NCI-H2107 treated with DMSO at 0.1 percent for 48 hours (cell line): Measurements from ENCODE around the gene UMPS.
A peak's percentile ranks its signal among the peaks of the same experiment; 100 is the strongest.

ENCODE experiments used
- DNase-seq: peaks from one replicate; lab custom pipeline; 2025; ENCODE audit not compliant: unreplicated experiment; lab: John Stamatoyannopoulos, UW

The UMPS gene

DNA sequence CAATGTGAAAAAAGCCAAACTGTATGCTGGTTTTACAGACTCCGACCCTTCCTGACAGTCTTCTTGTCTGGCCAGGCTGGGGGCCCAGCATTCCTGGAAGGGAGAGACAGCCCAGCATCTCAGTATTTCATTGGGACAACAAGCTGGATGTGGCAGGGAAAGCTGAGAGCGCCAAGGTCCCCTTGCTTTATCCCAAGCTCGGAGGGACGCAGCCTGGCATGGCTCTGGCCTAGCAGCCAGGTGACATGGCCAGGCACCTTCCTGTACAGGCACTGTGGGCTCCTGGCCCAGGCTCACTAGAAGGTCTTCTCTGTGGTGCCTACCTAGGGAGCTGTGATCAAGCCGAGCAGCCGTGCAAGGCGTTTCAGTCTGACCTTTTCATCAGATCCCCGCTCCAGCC lies 33.0 kb downstream of the UMPS start:
- no peak for DNase-seq

DNA sequence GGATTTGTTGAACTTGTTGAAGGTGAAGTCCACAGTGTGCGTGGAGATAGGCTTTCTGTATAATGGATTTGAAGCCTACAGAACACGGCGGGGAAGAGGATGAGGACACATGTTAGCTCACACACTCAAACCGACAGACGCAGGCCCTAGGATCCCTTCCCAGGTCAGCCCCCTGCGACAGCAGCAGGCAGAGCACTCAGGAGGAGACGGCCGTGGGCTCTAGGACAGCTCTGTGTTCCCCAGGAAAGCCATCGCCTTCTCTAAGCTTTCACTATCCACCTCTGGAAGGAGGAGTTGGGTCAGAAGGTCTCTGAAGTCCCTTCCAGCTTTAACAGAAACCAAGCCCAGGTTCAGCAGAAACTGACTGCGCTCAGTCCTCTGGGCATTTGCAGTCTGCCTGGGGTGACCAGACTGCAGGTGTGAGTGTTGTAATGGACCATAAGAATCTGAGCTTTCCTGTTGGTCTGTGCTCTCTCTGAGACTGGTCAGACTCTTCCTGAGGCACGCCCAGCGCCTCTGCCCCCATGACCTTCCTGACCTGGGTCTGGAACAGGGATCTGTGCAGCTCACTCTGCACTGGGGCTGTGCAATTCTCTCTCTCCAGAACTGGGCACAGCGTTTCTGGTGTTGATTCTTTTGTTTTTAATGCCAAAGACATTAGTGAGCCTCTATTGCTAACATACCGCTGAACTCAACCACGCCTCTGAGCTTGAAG lies 33.5 kb downstream of the UMPS start:
- DNase-seq: no peak

DNA sequence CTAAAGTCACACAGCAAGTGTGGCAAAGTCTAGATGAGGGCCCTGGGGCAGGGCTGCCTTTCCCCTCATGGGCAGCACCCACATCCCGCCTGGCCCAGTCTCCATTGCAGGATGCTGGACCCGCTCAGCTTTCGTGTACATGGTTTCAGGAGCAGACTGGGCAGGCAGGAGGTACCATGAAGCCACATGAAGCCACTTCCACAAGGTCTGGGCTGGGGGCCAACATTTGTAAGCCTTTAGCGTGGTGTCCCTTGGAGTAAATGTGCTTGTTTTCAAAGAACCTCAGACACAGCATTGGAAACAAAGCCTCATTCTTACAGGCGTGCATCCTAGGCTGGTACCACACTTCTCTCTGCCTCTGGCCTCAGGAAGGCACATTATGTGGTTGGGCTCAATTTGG lies 34.5 kb downstream of the UMPS start:
- DNase-seq: no peak

DNA sequence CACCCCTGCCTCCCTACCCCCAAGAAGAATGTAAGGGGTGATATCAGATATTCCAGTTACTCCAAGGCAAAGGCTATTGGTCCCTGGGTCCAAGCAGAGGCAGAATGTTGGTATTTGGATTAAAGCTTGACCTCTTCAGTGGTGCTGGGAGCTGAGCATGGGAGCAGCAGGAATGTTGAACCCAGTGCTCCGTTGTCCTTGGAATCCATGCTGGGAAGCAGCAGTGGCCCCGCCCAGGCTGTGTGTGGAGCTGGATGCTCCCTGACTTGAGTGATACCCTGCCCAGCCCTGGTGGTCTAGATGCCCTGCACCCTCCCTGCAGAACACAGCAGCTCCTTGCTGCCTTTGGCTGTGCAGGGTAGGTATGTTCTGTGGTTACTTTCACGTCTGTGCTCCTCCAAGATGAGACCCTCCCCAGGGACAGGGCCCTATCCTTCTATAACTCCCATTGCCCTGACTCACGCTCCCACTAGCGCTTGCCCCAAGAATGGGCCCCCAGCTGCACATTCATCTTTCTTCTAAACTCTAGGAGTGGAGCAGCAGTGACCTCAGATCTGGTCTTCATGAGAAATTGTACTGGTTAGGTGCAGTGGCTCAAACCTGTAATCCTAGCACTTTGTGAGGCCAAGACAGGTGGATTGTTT lies 35.1 kb downstream of the UMPS start:
- DNase-seq: no peak

DNA sequence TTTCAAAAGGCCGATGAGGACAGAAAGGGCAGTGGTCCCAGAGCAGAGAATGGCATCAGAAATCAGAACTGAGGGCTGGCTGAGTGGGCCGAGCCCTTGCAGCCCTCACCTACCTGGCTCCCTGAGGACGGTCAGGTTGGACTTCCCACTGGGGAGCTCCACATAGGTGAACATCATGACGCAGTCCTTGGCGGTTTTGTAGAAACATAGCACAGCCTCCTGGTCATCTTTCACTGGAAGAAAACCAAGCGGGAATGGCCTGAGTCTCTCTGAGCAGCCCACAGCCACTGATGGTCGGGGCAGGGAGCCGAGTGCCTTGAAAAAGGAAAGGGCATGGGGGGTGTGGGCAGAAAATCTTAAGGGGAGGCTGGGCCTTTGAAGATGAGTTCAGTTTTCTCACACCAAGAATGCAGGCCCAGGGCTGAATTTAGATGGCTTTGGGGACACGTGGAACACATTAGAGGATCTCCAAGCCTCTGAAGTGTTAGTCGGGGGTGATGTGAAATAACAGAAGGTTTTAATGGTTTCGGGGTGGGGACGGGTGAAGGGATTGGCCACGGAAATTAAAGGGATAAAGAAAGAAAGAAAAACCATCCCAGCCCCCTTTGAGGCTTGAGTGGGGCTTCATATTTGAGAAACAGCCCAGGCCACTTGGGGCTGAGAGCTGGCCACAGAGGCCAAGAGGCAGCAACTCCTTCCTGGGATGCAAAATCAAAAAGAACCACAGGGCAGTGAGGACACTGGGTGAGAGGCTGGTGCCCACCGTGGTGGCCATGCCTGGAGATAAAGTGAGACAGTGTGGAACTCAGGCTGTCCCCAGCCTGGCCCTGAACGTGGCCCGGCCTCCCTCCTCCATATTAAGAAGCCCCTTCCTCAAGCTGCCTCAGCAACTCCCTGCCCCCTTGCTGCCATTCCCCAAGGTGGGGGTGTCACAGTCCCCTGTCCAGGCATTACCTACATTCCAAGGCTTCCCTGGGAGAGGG lies 36.2 kb downstream of the UMPS start:
- no peak for DNase-seq

DNA sequence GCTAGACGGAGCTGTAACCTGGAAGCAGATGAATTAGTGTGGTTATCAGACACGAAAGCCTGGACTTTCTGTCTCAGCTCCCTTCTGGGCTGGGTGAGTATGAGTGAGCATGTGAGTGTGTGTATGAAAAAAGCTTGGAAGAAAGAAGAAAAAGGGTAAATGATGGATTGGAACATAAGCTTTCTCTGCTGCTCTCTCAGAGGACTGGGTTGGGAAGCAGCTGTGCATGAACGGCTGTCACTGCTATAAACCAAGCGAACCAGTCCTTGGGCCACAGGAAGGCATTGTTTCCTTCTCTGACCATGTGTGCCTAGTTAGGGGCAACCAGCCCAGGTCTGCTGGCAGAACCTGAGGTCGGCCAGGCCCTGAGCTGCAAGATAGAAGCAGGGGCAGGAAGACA lies 37.0 kb downstream of the UMPS start:
- no peak for DNase-seq

DNA sequence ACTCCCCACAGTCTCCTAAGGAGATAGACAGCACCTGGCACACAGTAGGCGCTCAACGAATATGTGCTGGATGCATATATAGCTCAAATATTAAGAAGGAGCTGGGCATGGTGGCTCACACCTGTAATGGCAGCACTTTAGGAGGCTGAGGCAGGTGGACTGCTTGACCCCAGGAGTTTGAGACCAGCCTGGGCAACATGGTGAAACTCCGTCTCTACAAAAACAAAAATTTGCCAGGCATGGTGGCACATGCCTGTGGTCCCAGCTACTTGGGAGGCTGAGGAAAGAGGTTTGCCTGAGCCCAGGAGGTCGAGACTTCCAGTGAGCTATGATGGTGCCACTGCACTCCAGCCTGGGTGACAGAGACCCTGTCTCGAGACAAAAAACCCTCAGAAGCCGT lies 37.4 kb downstream of the UMPS start:
- DNase-seq: no peak

DNA sequence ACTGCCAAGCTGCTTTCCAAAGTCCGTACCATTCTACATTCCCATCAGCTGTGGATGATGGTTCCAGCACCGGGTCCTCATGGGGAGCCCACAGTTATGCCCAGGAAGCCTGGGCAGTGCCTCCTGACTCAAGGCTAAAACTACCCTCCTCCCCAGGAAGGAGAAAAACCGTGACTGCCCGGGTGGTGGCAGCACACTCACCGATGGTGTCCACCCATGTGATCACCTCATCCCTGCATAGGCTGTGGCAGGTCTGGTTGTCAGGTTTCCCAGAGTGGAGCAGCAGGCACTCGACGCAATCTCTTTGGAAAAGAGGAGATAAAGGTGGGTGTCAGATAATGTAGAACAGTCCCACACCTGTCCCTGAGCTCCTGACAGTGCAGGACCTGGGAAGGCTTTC lies 38.6 kb downstream of the UMPS start:
- DNase-seq: peak; percentile 45

DNA sequence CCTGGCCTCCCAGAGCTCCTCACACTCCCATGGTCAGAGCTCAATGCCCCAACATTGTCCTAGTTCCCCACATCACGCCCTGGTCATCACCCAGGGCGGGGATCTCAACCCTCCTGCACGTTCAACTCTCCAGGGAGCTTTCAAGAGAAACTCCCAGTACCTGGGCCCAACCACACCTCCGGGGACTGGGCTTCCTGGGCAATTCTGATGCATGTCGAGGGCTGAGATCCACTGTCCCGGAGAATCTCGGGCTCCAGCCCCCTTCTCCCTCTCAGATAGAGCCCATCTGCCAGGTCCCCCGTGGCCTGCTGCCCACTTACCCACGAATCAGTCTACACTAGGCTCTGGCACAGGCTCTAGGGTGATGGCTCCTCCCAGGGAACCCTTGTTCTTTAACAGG lies 39.2 kb downstream of the UMPS start:
- no peak for DNase-seq

DNA sequence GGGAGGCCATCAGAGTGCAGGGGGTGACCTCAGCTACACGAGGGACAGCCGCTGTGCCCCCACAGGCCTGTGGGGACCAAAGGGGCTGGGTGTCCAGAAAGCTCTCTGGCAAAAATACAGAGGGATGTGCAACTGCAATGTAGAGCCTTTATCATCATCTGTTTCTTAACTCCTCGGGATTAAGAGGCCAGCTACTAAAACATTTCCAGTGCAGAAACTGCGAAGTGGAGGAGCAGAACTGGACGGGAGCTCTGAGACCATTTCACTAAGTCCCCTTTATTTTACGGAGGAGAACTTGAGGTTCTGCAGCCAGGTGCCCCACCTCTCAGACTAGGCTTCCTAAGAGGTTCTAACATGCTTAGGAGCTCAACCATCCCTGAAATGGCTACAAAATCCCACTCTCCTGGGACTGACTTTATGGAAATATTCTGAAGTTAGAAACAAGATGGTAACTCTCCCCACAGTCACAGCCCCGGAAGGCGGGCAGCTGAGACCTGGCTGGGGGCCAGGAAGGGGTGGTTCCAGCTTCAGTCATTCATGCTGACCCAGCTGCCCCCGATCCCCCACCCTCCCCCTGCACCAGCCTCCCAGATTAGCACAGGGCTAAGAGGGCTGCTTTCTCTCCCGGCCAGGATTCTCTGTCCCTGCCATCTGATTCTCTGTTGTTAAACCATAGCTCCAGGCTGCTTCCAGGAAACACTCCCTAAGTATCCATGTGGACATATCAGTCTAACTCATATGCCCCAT lies 40.3 kb downstream of the UMPS start:
- no peak for DNase-seq

DNA sequence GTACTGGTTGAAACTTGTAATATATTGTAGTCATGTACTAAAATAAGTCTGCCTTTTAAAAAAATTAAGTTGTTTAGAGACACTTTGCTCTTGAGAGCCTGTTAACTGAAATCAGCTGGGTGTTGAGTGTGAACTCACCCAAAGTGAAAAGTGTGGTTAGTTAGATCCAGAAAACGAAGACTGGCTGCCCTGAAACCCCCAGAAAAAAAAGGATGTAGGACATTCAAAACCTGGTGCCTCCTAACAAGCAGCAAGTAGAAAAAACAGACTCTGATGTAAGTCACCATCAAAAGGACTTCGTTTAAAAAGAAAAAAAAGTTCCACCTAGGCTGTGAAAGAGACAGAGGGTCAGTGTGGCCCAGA lies 40.8 kb downstream of the UMPS start:
- no peak for DNase-seq

DNA sequence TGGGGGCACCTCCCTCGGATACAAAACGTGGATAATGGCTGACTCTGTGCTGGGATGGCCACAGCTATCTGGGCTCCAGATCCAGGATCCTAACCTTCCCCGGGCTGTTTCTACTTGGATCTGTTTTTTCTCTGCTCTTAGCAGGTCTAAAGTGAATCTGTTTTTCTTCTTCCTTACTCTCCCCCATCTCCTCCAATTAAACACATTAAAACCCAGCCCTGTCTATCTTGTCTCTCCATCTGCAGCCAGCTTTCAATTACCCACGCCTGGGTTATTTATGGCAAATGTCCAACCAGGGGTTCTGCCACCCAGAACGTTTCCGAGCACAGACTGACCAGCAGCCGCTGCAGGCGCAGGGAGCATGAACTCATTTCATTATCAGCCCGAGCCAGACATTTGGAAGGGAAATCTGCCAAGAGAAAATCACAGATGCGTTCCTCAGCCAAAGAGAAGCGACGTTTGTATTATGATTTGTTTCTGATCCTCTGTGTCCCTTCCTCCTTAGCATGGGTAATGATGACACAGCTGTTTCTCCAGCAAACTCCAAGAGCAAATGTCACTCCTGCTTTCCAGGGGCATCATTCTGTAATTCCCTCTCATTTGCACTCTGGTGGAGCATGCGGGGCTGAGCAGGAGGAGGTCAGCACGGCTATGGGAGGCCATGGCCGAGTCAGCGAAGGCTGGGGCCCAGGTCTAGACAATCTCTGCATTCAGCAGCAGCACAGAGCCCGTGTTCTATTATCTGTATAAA lies 42.0 kb downstream of the UMPS start:
- no peak for DNase-seq

DNA sequence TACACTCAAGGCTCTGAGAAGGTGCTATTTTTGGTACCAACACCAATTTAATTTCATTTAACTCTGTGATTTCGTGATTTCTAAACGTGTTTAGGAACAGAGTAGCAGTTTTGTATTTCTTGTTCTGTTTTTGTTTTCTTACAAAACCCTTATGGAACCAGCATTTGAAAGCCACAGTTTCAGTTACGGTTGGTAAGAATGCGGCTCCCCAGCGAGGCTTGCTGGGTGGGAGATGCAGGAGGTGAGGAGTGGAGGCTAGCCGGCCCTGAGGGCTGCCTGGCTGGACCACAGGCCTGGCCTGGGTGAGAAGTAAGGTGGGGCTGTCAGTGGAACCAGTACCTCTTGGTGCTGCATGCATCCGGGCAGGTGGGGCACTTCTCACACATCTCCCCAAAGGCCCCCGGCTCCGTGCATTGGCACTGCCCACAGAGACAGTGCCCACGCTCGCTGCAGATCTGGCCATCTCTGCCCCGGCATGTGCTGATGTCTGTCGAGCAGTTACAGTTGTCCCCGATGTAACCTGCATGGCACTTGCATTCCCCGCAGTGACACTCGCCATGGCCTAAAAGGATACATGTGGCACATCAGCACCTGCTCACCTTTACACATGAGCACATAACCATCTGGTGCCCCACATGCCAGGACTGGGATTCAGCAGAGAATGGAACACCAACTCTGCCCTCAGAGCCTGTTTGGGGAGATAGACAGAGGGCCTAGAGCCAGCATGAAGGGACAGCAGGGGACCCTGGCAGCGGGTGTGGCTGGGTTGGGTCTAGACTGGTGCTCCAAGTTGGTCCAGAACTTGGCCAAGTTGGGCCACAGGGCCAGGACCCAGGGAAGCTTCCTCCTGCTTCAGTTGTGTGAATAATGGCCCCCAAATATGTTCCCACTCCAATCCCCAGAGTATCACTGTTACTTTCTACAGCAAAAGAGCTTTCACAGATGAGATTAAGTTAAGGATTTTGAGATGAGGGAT lies 43.4 kb downstream of the UMPS start:
- no peak for DNase-seq

DNA sequence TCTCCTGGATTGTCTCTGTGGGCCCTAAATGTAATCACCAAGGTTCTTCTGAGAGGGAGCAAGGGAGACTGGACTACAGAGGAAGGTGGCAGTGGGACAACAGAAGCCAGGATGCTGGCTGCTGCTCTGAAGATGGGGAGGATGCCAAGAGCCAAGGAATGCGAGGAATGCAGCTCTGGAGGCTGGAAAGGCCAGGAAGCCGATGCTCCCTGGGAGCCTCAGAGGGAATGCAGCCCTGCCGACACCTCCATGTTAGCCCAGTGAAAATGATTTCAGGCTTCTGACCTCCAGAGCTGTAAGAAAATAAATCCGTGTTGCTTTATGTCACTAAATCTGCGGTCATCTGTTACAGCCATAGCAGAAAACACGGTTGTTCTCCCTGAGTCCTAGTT lies 44.1 kb downstream of the UMPS start:
- DNase-seq: no peak

DNA sequence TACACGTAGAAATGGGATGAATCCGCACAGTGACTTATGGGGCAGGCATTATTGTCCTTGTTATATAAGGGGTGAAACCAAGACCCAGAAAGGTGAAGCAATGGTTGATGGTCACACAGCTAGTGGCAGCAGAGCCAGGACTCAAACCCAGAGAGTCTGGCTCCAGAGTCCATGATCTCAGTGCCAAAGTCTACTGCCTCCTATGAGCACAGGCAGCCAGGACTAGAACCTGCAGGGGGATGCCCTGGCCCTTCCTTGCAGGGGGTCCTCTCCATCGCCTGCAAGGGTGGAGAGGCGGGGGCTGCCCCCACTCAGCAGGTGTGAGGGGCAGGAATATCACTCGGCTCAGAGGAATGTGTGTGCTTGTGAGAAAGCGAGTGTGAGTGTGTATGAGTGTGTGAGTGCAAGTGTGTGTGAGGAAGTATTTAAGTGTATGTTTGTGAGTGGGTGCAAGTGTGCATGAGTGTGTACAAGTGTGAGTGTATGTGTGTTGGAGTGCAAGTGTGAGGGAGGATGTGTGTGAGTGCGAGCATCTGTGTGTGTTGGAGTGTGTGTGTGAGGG lies 44.7 kb downstream of the UMPS start:
- DNase-seq: no peak

DNA sequence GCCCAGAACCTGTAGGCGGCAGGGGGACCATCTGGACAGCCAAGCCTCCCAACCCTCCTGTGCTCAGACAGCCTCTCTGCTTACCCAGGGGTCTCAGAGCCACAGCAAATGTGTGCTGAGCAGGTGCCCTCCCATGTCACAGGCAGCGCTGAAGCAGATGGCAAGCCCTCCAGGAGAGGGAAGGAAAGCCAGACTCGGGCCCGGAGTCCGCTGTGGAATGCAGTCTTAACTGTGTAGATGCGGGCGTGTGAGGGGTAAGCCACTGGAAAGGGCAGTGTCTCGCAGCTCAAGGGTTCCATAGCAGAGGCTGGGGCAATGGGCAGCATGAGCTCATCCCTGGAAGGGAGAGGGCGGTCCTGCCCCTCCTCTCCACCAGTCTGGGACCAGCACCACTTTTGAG lies 45.6 kb downstream of the UMPS start:
- no peak for DNase-seq

DNA sequence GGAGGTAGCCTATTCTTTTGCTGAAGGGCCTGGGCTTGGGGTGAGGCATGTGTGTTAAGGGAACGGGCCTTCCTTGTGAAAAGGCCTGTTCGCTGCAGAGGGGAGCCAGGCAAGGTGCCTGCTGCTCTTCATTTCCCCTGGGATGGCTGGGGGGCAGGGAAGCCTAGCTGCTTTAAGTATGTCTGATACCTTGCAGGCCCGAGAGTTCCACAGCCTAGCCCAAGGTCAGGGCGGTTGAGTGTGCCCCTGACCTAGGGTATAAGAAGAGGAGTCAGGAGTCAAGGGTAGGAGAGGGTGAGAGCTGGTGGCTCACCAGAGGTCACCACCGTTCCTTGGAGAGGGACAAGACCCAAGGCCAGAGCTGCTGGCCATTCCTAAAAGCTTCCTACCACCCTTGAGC lies 46.6 kb downstream of the UMPS start:
- DNase-seq: no peak

DNA sequence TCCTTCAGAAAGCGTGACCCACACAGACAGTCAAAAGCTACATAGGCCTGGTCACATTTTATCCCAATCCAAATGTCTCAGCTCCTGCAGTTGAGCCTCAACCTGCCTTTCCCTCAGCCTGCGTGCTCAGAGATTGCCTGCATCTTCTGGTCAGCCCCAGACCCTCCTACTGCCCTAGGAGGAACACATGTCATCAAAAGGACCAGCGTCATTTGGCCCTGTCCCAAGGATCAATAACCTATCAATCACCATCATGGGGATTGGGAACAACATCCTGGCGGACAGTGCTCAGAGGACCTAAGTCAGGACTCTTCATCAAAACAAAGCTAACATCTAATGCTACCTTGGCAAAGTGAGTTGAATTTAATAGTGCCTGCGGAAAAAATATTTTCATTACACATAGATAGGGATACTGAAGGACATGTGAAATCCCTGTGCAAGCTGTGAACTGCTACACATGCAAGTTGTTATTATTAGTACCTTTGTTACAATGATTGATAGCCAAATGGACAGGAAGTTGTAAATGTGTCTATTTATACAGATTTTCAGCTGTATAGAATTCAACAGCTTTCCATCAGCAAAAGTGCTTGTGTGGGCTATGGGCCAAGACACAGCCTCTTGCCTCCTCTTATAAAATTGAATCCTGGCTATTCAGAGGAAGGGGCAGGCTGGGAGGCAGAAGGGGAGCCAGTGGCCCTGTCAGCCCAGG lies 47.7 kb downstream of the UMPS start:
- DNase-seq: no peak
